GM12873 (cell line): ENCODE results near the gene FUT2.

Experiments used
- CTCF ChIP-seq: IDR thresholded peaks from 2 replicates; pipeline ENCODE4 v1.5.1; 2012; ENCODE audit warnings: low read depth, mild to moderate bottlenecking, moderate library complexity, low read length, control low read depth; ENCODE audit not compliant: insufficient read depth; ENCODE audit errors: missing control alignments

The FUT2 gene

DNA sequence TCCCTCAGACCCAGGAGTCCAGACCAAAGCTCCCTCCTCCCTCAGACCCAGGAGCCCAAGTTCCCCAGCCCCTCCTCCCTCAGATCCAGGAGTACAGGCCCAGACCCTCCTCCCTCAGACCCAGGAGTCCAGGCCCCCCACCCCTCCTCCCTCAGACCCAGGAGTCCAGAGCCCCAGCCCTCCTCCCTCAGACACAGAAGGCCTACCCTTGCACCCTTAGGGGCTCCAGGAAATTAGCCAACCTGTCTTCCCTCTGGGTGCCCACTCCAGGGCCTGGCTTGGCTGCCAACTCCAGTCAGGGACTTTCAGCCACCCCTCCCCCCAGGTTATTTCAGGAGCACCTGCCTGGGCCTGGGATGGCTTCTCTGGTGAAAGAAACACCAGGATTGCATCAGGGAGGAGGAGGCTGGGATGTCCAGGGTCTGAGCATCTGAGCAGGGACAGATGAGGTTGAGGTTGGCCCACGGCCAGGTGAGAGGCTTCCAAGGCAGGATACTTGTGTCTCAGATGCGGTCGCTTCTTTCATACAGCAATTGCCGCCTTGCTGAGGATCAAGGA is 59.4 kb downstream of the FUT2 start, which contains the start of gene FGF21:
Gene FGF21, plus strand, starts transcription at position 441 of the 558 bp plus-strand sequence. CDS start 713 bp downstream, outside the sequence.
- no peak for TF ChIP-seq CTCF
